Activated CD4-positive, alpha-beta T cell treated with anti-CD3 and anti-CD28 coated beads, Interleukin-2, amount 50 U/mL, for 24 hours (primary cell): ENCODE measurements around the gene SPOCK1.

ENCODE experiments used
- DNase-seq, 2 donors: peaks; one replicate each; pipeline ENCODE4 v3.0.0-alpha.2; 2020; ENCODE audit warnings: low read depth in 1 of 2, low spot score in 1 of 2

The SPOCK1 gene

GRCh38 chr5:137200906-137201700 is 298.0 kb downstream of the SPOCK1 start:
- DNase-seq, result no peak

- no peak for DNase-seq
Observed at GRCh38 chr5:137199966-137200365, 299.2 kb downstream of the SPOCK1 start.

- DNase-seq, result no peak
Observed at GRCh38 chr5:137199201-137199600, 299.9 kb downstream of the SPOCK1 start.

DNA sequence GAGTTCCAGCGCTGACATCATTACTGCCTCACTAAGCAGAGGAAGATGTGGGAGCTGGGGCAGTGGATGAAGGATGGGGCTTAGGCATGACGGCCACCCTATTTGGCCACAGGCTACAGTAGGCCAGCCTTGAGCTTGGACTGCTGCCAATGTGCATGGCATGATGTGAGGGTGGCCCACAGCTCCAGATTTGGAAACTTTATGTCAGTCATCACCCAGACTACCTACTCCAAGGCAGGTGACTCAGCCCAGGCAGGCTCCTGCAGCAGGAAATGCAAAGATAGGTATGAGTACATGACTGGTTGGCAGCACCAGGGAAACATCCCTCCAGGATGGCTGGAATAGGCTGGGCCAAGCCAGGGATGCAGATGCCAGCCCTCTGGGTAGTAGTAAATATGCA is 303.6 kb downstream of the SPOCK1 start:
- no peak for DNase-seq

DNA sequence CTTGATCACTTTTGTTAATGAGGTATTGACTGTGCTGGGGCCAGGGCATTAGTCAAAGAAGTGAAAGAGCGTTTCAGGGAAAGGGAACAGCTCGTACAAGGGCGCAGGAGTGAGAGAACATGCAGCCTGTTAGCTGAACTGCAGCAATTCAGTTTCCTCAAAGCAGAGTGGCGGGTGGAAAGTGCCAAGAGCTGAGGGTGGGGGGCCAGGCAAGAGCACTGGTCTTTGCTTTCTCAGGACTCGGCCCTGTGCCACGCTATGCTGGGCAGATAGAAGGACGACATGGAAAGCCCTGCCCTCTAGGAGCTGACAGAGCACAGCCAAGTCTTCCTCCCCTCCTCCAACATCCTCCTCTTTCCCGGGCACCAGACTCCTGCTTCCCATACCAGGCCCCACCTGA is 304.8 kb downstream of the SPOCK1 start:
- DNase-seq, result no peak

DNA sequence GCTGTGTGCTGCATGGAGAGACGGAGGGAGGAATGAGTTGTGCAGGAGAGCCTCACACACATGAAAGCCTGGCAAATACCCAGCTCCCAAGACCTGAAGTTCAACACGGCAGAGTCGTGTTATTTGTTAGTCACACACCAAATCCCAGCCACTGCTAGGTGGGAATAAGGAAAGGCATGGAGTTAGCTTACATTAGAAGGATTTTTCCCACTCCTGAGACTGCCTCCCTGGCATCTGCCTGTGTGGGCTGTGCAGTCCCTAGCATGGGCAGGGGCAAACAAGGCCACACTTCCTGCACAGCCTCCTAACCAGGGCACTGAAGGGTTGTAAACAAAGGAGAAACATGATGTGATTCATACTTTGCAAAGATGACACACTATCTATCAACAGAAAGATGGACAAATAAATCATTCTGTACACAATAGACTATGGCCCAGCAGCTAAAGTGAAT is 306.8 kb downstream of the SPOCK1 start:
- no peak for DNase-seq

- no peak for DNase-seq
Observed at GRCh38 chr5:137191179-137191578, 307.9 kb downstream of the SPOCK1 start.

- DNase-seq, result no peak
Observed at GRCh38 chr5:137190441-137190840, 308.7 kb downstream of the SPOCK1 start.

DNA sequence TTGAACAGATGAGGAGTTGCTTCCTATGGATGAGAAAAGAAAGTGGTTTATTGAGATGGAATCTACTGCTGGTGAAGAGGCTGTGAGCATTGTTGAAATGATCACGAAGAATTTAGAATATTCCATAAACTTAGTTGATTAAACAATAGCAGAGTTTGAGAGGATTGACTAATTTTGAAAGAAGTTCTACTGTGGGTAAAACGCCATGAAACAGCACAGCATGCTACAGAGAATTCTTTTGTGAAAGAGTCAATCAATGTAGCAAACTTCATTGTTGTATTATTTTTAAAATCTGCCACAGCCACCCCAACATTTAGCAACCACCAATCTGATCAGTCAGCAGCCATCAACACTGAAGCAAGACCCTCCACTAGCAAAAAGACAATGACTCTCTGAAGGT is 309.1 kb downstream of the SPOCK1 start:
- DNase-seq, result no peak

GRCh38 chr5:137188566-137188965 is 310.6 kb downstream of the SPOCK1 start:
- no peak for DNase-seq

GRCh38 chr5:137186759-137187461 is 312.2 kb downstream of the SPOCK1 start:
- DNase-seq, result no peak

DNA sequence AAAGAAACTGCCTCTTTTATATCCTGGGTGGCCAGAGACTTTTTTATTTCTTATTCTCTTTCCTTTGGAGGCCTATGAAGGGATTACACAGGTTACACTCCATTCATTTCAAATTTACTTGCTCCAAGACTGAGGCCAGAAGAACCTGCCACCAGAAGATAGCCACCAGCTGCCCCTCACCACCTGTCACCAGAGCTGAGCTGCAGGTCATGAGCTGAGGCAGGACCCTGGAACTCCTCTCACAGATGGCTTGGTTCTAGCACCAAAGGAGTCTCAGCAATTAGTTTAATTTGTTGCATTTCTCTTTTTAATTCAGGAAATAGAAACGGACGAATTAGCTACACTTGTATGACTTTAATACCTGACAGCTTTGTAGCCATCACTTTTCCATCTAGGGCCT is 313.9 kb downstream of the SPOCK1 start:
- no peak for DNase-seq

DNA sequence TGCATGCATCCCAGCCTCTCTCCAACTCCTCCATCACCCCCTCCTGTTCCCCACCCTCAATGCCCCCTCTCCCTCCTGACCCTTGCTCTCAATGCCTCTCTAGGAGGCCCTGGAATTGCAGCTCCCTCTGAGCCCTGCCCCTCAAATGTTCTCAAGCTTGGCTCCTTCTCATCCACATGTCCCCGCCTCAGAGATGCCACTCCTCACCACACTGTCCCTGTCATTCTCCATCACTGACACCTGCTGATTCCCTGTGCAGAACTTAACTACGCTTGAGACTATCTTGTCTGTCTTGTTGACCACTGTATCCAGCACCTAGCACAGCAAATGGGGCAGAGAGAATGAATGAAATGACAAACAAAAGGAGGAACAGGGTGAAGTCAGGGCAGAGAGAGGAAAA is 314.4 kb downstream of the SPOCK1 start:
- DNase-seq, result no peak

- DNase-seq, result no peak
Observed at GRCh38 chr5:137182576-137182975, 316.6 kb downstream of the SPOCK1 start.

GRCh38 chr5:137181667-137182066 is 317.5 kb downstream of the SPOCK1 start:
- no peak for DNase-seq

GRCh38 chr5:137179203-137179602 is 319.9 kb downstream of the SPOCK1 start:
- DNase-seq, result no peak

DNA sequence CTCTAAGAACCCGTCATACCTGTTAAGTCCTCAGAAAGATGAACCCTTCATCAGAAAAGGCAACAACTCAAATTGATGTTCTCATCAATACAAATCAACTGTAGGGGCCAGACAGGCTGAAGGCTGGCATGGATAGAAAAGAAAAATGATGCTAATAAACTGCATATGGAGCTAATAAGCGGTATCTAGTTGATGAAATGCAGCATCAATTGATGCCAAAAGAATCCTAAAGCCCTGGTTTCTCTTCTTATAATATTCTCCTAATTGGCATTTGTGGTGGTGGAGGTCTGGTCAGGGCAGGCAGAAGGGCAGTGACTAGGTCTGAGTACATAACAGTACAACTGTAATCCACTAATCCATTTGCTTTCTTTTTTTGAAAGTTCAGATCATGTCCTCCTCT is 322.5 kb downstream of the SPOCK1 start:
- no peak for DNase-seq

DNA sequence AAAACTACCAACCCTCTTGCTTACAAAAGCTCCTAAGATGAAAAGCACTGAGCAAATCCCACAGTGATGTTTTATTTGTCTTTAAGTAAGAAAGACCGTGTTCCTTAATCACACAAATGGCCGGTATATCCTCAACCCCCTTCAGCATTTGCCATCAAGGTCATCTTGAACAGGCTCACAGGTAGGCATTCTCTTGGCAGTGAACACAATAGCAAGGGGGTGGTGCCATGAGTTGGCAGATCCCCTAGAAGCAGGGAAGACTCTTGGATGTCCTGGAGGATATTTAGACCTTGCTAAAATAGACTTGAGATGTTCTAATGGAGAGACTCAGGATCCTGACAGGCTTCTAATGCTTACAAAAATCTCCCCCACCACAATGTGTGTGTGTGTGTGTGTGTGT is 323.0 kb downstream of the SPOCK1 start:
- DNase-seq, result no peak

DNA sequence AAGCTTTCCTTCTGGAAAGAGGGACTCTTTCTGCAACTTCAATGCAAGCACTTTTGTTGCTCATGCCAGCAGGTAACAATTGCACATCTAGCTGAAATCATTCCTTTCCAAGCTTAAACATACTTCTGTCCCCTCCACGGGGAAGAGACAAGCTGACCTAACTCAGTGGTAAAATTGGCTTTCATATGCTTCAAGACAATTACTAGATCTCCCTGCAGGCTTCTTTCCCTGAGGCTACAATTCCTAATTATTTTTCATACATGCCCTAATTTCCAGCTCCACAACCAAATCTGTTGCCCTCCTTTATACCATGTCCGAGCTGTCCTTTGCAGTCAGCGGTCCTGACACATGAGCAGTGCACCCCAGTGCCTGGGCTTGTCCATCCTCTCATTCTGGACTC is 324.9 kb downstream of the SPOCK1 start:
- DNase-seq, result no peak

GRCh38 chr5:137172258-137172657 is 326.9 kb downstream of the SPOCK1 start:
- DNase-seq, result no peak

DNA sequence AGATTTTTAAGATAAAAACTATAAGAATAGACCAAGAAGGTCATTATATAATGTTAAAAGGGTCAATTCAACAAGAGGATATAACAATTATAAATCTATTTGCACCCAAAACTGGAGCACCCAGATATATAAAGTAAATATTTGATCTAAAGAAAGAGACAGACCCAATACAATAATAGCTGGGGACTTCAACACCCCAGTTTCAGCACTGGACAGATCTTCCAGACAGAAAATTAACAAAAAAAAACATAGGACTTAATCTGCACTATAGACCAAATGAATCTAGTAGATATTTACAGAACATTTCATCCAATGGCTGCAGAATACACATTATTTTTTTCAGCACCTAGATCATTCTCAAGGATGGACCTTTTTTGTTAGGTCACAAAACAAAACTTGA is 331.9 kb downstream of the SPOCK1 start:
- DNase-seq, result no peak

DNA sequence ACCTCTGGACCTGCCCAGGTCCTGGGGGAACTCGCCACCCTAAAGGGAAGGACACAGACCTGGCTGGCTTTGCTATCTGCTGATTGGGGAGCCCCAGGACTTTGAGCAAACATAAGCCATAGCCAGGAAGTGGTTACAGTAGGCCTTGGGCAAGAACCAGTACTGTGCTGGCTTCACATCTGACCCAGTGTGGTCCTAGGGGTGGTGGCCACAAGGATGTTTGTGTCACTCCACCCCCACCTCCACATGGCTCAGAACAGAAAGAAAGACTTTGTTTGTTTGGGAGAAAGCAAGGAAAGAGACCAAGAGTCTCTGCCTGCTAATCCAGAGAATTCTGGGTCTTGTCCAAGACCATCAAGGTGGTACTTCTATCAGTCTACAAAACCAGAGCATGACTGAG is 334.2 kb downstream of the SPOCK1 start:
- DNase-seq, result no peak

DNA sequence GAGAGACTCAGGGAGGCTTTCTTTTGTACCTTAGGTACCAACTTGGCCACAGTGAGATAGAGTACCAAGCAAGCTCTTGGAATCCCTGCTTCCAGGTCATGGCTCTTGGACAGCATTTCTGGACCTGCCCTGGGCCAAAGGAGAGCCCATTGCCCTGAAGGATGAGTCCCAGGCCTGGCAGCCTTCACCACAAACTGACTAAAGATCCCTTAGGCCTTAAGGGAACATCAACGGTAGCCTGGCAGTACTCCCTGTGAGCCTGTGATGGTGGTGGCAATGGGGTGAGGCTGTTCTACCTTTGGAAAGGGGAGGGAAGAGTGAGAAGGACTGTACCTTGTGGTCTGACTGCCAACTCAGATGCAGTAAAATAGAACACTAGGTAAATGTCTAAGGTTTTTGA is 334.6 kb downstream of the SPOCK1 start:
- DNase-seq, result no peak
